Measurements from ENCODE around the gene GUCA2A.

Gene GUCA2A

DNA sequence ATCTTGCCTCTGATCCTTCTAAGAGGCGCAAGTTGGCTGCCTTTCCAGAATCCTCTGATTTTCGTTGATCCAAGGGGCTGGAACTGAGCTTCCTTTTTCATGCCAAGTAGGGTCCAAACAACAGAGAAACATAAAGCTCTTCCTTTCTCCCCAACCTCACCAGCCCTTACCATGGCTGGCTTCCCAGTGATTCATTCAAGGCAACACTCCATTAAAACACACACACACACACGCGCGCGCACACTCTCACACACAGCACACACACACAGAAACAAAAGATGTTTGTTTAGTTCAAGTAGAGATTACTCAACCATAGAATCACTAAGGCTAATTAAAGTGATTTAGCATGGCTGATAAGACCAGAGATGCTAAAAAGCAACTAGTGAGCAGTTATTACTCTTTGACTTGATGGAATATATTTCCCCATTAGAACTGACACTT is 13.0 kb upstream of the GUCA2A start:
- no peak for DNase-seq (ENCODE audit: low read depth in 2 of 2, low spot score in 1 of 2)

DNA sequence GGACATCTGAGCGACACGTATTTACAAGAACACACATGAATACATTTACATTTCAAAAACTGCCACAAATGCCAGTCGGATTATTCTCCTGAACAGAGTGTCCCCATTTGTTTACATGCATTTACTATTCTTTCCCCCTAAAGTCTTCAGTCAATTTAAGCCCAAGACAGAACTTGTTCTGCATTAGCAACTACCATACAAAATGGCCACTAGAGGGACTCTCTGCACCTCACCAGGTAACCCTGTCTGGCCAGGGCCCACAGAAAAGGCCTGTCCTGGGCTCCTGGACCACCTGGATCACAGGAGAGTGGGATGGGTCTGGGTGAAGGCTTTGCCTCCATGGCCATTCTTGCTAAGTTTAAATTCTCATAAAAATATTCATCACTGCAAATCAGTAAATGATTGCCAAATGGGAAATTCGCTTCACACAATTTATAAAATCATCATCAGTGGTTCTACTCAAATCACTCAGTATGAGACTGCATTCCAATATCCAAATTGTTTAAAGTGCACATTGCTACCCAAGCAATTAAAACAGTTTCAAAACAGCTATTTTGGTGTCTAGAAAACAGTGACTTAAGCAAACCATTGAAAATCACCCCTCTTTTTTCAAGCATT is 12.5 kb upstream of the GUCA2A start:
- no peak for DNase-seq (ENCODE audit: low read depth in 2 of 2, low spot score in 1 of 2)

DNA sequence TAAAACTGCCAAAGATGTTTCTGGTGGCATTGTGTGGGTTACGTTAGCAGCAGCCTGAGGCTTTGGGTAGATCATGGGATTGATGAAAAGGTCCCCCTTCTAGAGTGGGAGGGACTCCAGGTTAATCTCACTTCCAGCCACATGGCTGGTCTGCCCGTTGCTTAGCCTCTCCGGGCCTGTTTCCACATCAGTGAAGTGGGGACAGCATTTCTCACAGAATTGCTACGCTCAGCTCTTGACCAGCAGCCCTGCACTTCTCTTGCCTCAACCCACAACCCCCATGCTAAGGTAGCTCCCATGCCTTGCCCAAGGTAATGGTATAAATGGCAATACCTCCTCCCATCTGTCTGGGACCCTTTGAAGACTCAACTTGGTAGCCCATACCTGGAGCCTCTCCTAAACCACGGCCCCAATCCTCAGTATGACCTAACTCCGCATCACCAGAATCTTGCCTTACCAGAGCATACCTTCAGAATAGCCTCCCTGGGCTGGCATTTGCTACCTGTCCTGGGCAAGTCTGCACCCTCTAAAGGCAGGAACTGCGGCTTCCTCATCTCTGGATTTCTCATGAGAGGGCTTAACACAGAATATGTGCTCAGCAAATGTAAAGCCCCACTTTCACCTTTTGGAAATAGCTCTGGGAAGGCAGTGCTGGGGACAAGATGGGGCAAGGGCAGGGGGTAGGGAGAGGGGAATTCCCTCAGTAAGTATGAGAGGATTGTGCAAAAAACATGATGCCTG is 10.9 kb upstream of the GUCA2A start:
- DNase-seq (ENCODE audit: low read depth in 2 of 2, low spot score in 1 of 2), result no peak

DNA sequence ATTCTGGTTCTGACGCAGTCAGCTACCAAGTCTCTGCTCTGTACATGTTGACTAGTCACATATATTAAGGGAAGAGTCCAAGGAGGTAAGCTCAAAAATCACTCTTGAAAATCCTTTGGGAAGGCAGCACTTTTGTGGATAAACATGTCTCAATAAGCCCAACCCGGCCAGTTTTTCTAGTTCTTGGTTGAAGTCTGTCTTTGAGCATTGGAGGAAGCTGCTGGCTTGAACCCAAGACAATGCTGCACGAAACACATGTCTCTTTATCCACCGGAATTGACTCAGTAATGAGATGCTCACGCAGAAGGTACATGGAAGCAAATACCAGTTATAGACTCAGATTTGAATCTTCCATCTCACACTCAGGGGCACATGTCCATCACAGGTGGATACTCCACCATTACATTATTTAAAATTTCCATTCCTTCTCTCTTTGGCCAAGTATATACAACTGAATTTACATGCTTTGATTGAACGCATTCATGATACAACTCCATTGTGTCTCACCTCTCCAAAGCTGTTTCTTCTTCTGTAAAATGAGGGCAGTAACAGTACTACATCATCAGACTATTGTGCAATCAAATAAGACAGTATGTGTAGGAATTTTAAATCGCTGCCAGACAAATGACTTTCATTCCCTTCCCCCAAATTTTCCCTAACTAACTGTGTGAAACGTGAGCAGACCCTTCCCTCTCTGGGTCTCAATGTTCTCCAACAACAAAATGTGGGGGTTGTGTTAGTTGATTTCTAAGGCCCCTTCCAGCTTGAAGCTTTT is 9.6 kb upstream of the GUCA2A start:
- no peak for DNase-seq (ENCODE audit: low read depth in 2 of 2, low spot score in 1 of 2)

DNA sequence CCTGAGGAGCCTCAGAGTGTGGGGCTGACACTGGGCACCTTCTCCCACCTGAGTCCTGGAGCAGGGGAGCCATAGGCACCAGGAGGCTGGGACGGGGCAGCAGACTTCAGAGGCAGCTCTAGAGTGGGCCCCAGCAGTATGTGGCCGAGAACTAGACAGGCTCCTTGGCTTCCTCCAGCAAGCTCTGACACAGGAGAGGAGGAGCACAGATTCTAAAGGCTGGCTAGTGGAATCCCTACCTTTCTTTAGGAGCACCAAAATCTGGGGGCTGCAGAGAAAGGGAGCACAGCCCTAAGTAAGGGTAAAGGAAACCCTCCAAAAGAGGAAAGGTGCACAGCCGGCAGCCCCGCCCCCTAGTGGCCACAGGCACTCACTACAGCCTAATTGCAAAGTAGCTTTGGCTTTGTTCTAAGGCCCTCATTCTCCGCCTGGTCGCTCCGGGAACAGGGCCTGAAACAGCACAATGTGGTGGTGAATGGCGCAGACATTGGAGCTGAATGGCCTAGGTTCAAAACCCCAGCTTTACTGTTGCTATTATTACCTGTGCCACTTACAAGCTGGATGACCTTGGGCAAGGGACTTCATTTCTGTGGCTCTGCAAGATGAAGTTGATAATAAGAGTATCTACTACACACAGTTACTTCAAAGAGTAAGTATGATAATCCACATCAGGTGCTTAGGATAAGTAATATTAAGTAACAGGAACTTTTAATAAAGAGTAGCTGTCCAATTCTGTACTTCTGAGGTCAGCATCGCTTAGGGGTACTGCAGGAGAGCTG is 8.8 kb upstream of the GUCA2A start:
- DNase-seq (ENCODE audit: low read depth in 2 of 2, low spot score in 1 of 2), result peak; percentile 50 to 60

DNA sequence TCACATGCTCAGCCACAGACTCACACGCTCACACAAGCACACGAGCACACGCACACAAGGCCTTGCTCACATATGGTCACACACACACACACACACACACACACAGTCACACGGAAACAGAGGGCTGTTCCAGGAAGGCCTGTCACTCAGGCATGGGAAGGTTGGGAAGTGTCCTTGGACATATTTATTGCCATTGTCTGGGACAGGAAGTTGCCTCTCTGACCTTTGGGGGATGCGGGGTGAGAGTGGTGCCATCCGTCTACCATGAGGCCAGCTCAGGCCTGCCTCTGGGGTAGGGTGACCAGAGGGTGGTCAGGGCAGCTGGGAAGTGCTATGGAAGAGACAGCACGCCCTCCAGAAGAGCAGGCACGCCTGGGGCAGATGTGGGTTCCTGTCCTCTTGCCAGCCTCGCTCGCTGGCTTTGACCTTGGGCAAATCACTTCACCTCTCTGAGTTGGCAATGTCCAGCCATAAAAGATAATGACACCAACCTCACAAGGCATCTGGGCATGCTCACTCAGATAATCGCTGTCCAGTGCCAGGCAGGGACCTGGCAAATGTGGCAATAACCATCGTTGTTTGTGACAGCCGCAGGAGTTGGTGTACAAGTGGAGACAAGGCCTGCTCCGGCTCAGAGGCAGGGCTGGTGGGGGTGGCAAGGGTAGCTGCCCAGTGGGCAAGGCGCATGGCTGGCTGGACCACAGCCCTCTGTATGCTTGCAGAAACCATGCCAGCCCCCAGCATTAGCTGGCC is 8.0 kb upstream of the GUCA2A start:
- DNase-seq (ENCODE audit: low read depth in 2 of 2, low spot score in 1 of 2), result no peak

DNA sequence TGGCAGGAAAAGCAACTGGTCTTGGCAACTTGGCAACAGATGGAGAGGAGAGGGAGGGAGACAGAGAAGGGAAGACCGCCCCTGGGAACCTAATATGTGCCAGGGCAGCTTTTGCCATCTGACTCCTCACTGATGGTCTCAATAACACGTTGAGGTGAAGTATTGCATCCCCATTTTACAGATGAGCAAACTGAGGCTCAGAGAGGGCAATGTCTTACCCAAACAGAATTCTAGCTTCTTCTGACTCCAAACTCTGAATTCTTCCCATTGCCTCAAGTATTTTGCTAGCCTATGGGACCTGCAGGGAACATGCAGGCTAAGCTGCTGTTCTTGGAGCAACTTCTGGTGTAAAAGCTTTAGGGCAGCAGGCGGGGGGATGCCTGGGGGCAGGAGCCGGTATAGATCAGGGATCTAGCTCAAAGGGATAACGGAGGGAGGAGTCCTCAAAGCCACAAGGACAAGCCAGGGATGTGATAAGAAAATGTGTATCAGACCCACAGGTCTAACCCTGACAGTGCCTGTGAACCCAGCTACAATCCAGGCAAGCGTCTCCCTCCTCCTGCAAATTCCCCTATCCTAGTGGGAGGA is 7.2 kb upstream of the GUCA2A start:
- DNase-seq (ENCODE audit: low read depth in 2 of 2, low spot score in 1 of 2), result no peak

DNA sequence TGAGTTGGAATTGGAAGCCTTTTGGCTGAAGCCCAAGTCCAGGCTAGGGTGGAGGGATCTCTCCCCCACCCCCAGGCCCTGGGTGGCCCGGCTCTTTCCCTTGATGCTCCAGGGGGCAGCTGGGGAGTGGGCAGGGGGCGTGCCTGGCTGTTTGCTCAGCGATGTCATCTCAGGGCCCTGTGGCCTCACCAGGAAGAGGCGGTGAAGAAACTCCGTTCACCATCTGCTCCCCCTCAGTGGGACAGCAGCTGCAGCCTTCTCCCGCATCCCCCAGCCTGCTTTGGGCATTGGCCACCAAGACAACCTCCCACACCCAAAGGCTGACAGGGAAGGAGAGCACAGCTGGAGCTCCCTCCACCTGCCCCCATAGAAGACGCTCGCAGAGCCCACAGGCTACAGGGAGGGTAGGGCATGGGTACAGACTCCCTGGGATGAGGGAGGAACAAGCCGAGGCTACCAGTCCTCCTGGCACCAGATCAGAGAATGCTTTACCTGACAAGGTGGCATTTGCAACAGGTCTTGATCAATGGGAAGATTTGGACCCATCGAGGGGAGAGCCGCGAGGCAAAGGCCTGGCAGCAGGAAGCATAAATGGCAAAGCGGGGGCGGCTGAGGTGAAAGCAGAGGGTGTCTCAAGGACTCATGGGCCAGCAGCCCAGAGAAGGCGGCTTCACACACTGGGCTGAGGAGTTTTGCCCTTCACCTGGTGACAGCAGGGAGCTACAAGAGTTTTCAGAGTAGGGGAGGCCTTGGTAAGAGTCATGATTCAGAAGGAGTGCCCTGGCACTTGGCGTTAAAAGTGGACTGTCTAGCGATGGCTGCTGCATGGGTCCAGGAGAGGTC is 6.5 kb upstream of the GUCA2A start:
- DNase-seq (ENCODE audit: low read depth in 2 of 2, low spot score in 1 of 2), result no peak

DNA sequence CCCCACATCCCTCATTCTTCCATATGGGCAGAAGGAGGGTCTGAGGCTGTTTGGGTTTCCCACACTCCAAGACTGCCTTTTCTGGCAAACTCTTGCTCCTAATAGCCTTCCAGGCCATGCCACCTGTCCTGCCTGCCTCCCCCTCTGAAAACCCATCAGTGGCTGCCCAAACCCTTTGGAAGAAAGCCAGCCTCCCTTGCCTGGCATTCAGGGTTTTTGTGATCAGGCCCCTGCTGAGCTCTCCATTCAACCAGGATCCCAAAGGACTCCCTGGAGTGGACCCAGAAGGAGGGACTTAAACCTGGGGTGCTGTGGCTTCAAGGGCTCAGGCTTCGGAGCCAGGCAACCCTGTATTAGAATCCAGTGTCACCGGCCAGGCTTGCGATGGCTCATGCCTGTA is 4.2 kb upstream of the GUCA2A start:
- no peak for DNase-seq (ENCODE audit: low read depth in 2 of 2, low spot score in 1 of 2)

DNA sequence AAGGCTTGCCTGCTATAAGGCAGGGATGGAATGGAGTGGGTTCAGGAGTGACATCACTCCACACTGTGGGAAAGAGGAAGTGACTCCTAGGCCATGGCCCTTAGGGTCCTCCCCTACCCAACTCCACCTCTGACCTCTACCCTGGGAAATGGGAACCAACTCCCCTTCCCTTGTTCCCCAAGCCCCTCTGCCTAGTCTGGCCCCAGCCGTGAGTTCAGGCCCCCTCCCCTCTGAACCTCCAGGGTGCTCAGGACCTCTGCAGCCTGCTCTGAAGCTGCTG is 3.8 kb upstream of the GUCA2A start:
- DNase-seq (ENCODE audit: low read depth in 2 of 2, low spot score in 1 of 2), result no peak

DNA sequence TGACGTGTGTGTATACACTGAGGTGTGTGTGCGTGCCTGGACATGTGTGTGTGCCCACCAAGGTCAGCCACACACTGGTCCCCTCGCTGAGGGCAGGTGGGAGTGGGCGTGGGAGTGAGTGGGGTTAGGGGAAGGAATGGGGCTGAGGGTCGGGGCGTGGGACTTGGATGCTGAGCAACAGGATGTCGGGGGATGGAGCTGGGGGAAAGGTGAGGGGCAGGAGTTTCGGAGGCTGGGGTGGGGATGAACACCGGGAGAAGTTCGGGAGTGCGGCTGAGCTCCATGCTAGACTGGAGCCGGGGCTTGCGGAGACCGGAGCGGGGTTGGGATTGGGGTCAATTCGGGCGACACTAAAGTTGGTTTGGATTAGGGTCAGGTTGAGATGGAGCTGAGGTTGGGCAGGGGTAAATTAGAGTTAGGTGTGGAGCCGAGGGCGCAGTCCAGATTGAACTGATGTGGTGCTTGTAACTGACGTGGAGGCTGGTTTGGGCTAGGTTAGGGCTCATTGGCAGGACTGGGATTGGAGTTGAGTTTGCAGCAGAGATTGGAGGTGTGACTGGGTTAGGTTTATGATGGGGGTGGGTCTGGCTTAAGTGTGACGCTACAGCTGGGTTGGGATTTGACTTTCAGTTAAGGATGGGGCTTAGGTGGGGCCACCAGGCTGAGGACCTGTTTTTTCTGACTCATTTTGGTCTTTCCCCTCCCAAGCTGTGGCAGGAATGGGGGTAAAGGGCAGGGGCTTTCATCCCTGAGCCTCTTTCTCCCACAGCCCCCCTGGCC is 3.3 kb upstream of the GUCA2A start:
- DNase-seq (ENCODE audit: low read depth in 2 of 2, low spot score in 1 of 2), result no peak

DNA sequence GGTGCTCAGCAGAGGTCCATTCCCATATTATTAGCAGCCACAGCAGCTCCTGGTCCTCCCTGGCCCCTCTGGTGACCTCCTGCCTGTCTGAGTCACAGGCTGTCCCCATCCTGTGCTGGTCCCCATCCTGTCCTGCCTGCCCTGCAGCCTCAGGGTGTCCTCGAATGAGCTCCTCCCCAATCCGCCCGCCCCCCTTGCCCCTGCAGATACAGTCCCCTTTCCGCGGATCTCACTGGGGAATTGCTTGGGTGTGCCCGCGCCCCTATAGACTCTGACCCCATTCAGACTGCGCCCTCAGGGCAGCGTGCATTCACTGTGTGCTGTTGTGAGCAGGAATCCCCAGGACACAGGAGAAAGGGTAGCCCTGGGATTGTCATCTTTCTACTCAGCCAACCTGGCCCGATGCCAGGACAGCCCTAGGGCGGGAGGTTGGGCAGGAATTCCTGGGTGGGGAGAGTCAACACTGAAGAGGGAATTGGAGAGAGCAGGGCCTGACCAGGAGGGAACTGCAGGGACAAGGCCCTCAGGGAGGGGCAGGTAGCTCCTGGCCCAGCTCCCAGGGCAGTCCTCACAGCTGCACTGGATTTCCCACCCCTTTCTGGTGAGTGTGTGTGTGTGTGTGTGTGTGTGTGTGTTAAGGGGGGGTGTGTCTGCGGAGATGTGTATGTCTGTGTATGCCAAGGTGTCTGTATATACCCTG is 1.1 kb upstream of the GUCA2A start:
- no peak for DNase-seq (ENCODE audit: low read depth in 2 of 2, low spot score in 1 of 2)

DNA sequence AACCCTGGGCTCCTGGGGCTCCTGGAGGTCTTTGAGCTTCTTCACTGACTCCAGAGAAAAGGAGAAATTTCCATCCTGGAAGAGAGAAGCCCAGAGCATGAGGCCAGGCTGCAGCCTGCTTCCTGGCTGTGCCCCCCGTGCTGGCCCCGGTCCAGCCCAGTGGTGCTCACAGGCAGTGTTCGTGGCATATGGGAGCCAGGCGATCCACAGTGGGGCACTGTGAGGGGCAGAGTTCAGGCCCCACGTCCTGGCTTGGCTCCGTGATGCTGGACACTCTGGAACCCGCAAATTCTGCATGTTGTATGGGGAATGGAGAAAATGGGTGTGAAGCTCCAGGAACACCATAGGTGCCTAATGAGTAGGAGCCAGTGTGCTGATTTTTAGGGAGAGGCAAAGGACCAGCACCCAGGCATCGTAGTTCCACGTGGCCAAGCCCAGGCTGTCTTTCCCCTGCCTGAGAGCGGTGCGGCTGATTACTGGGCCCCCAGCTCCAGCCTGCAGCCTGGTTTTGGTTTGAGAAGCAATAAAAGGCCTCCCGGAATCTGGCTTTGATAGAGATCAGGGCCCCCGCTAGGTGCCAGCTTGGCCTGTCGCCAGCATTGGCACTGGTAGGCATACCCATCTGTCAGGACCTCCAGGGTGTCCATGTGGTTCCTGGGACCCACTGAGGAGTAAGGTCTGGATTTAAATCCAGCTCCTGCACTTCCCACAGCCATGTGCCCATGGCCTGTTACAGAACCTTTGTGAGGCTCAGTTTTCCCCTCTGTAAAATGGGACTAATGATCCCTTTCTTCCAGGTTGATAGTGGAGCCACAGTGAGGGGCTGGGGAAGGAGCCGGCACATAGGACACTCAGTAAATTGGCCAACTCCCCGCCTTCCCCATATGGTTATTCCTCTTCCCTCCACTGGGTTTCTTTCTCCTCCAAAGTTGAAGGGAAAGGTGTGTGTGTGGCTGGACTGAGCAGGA is 725 bp downstream of the GUCA2A start:
- no peak for DNase-seq (ENCODE audit: low read depth in 2 of 2, low spot score in 1 of 2)

DNA sequence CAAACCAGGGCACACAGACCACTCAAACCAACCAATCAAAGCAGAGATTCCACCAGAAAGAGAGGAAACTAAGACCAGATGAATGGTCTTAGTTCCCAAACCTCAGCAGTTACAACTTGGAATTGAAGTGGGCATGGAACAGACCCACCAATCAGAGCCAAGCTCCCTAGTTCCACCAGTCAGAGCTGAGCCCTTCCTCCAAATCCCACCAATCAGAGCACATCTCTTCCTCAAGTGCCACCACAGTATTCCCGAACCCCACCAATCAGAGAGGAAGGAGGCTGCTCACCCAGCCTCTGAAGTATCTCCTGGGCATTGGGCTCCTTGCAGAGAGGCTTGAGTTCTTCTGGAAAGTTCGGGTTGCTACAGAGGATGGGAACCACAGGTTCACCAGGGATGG is 1.4 kb downstream of the GUCA2A start:
- DNase-seq (ENCODE audit: low read depth in 2 of 2, low spot score in 1 of 2), result no peak

DNA sequence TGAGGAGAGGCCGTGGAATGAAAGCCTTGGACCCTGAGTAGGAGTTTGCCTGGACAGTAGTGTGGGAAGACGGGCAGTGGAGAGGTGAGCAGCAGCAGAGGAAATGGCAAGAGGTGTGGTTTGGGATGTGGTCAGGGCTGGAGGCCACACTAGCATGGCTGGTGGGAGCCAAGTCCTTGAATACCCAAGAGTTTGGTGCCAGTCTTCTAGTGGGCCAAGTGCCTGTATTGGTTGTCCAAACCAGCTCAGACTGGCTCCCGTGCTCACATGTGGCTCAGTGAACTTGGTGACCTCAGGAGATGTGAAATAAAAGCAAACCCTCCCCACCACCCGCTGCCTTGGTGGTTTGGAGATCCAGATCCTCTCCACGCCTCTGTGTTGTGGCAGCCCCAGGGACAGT is 2.4 kb downstream of the GUCA2A start:
- DNase-seq (ENCODE audit: low read depth in 2 of 2, low spot score in 1 of 2), result no peak

DNA sequence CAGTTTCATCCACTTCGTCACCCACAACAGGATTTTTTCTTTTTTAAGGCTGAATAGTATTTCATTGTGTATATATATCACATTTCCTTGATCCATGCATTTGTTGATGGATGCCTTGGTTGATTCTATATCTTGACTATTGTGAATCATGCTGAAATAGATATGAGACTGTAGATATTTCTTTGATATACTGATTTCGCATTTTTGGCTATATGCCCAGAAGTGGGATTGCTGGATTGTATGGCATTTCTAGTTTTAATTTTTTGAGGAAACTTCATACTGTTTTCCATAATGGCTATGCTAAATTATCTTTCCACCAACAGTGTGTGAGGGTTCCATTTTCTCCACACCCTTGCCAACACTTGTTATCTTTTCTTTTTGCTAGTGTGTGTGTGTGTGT is 6.4 kb downstream of the GUCA2A start:
- no peak for DNase-seq (ENCODE audit: low read depth in 2 of 2, low spot score in 1 of 2)

DNA sequence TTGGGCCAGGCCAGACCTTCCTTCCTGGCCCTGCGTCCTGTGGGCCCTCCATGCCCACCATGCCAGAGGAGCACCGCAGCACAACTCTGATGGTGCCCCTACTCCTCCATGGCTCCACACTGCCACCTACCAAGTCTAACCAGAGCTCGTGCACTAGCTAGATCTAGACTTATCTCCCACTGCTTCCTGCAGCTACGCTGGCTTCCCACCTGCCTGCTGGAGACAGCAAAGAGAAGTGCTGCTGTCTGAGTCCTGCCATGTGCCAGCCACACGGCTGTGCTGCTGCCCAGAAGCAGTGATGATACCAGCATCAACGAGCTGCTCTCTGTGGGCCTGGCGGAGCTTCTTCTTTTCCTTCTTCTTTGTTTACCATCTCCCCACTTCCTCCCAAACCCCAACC is 6.9 kb downstream of the GUCA2A start:
- no peak for DNase-seq (ENCODE audit: low read depth in 2 of 2, low spot score in 1 of 2)
